ENCODE data around the gene TUBGCP3.
"Not testable (repeated sequence)": the region's sequence is repeated elsewhere in the genome, so short reads cannot be mapped to it uniquely, and the experiment has no call there.

TUBGCP3 gene

GRCh38 chr13:112530861-112531260 is 57.1 kb downstream of the TUBGCP3 start:
- DNase-seq (ENCODE audit: low read depth), result no peak

- DNase-seq (ENCODE audit: low read depth), result no peak
These were observed 58.7 kb downstream of the TUBGCP3 start for GRCh38 chr13:112529216-112529615.

- DNase-seq (ENCODE audit: low read depth), result no peak
These were observed 61.7 kb downstream of the TUBGCP3 start for GRCh38 chr13:112526146-112526853.

GRCh38 chr13:112525356-112525945 is 62.5 kb downstream of the TUBGCP3 start:
- DNase-seq (ENCODE audit: low read depth), result no peak

GRCh38 chr13:112522578-112522977 is 65.4 kb downstream of the TUBGCP3 start:
- no peak for DNase-seq (ENCODE audit: low read depth)

GRCh38 chr13:112521073-112521685 is 66.8 kb downstream of the TUBGCP3 start:
- DNase-seq (ENCODE audit: low read depth), result no peak

GRCh38 chr13:112519517-112520060 is 68.4 kb downstream of the TUBGCP3 start:
- DNase-seq (ENCODE audit: low read depth), result no peak

GRCh38 chr13:112516218-112516617 is 71.7 kb downstream of the TUBGCP3 start:
- no peak for DNase-seq (ENCODE audit: low read depth)

GRCh38 chr13:112513761-112514160 is 74.2 kb downstream of the TUBGCP3 start:
- DNase-seq (ENCODE audit: low read depth), result no peak

GRCh38 chr13:112510987-112511685 is 76.8 kb downstream of the TUBGCP3 start:
- no peak for DNase-seq (ENCODE audit: low read depth)

GRCh38 chr13:112510002-112510780 is 77.8 kb downstream of the TUBGCP3 start:
- no peak for DNase-seq (ENCODE audit: low read depth)

- DNase-seq (ENCODE audit: low read depth), result no peak
These were observed 78.8 kb downstream of the TUBGCP3 start for GRCh38 chr13:112509190-112509589.

GRCh38 chr13:112506046-112506445 is 81.9 kb downstream of the TUBGCP3 start:
- DNase-seq (ENCODE audit: low read depth), result no peak

- no peak for DNase-seq (ENCODE audit: low read depth)
These were observed 91.8 kb downstream of the TUBGCP3 start for GRCh38 chr13:112496166-112496565.

- DNase-seq (ENCODE audit: low read depth), result no peak
These were observed 92.5 kb downstream of the TUBGCP3 start for GRCh38 chr13:112495465-112495864.

GRCh38 chr13:112489199-112489598 is 98.8 kb downstream of the TUBGCP3 start:
- no peak for DNase-seq (ENCODE audit: low read depth)

- DNase-seq (ENCODE audit: low read depth), result not testable (repeated sequence)
These were observed 99.5 kb downstream of the TUBGCP3 start for GRCh38 chr13:112488343-112489050.

GRCh38 chr13:112487127-112487517 is 100.8 kb downstream of the TUBGCP3 start:
- DNase-seq (ENCODE audit: low read depth), result no peak

GRCh38 chr13:112486386-112487126 is 101.4 kb downstream of the TUBGCP3 start:
- DNase-seq (ENCODE audit: low read depth), result no peak

GRCh38 chr13:112485814-112486213 is 102.1 kb downstream of the TUBGCP3 start:
- DNase-seq (ENCODE audit: low read depth), result not testable (repeated sequence)

All from stimulated activated CD8-positive, alpha-beta memory T cell treated with anti-CD3 and anti-CD28 coated beads, Interleukin-12 subunit alpha, Interleukin-12 subunit beta, amount 100 ng/mL, for 4 hours (primary cell).